SU-DHL-6 (cell line): ENCODE data around the gene HOXB5.

Experiments
- H2AFZ ChIP-seq: fragments of 200-600 bp; sonication (generic); 2 replicates; pipeline ENCODE4 v1.6.1; 2014; ENCODE audit warnings: low read depth, mild to moderate bottlenecking, moderate library complexity, mixed read lengths, antibody characterized with exemption, low read length; ENCODE audit not compliant: severe bottlenecking
- H3F3A ChIP-seq: fragments of 200-600 bp; shearing (Covaris generic); 2 replicates; pipeline ENCODE4 v1.6.0; 2016; ENCODE audit warnings: antibody characterized with exemption, mild to moderate bottlenecking; ENCODE audit not compliant: insufficient read depth
- H3K27ac ChIP-seq: fragments of 200-600 bp; sonication (generic); 2 replicates; pipeline ENCODE4 v1.5.1; 2016; ENCODE audit warnings: low read depth, mild to moderate bottlenecking, low read length, moderate library complexity, mixed read lengths
- H3K27me3 ChIP-seq: fragments of 200-600 bp; sonication (generic), shearing (Covaris generic); 2 replicates; pipeline ENCODE4 v1.6.0; 2014; ENCODE audit warnings: mild to moderate bottlenecking, low read length
- H3K36me3 ChIP-seq: fragments of 200-600 bp; sonication (generic); 2 replicates; pipeline ENCODE4 v1.6.1; 2014; ENCODE audit warnings: mild to moderate bottlenecking, low read length, mixed read lengths
- H3K4me2 ChIP-seq: fragments of 300-600, 200-600 bp; shearing (Covaris generic), sonication (generic); 2 replicates; pipeline ENCODE4 v1.6.0; 2014; ENCODE audit warnings: low read length, low read depth, mild to moderate bottlenecking; ENCODE audit not compliant: poor library complexity, severe bottlenecking
- H3K4me3 ChIP-seq: fragments of 200-600 bp; sonication (generic); 2 replicates; pipeline ENCODE4 v1.5.1; 2014; ENCODE audit warnings: antibody characterized with exemption, low read length, mild to moderate bottlenecking, mixed read lengths; ENCODE audit not compliant: insufficient read depth, poor library complexity, severe bottlenecking
- H3K79me2 ChIP-seq: fragments of 200-600 bp; sonication (generic); 2 replicates; pipeline ENCODE4 v1.6.1; 2014; ENCODE audit warnings: mild to moderate bottlenecking, low read length, moderate library complexity; ENCODE audit not compliant: insufficient read depth
- H3K9ac ChIP-seq: fragments of 200-600 bp; sonication (generic); 2 replicates; pipeline ENCODE4 v1.7.0; 2014; ENCODE audit warnings: mild to moderate bottlenecking, low read length
- H3K9me2 ChIP-seq: fragments of 200-600 bp; sonication (generic); replicated peaks from 2 replicates; pipeline ENCODE4 v1.6.1; 2014; ENCODE audit warnings: low read length; ENCODE audit not compliant: insufficient read depth
- H3K9me3 ChIP-seq: fragments of 200-600 bp; sonication (generic); 2 replicates; pipeline ENCODE4 v1.6.1; 2014; ENCODE audit warnings: low read length, mixed read lengths; ENCODE audit not compliant: insufficient read depth
- H4K20me1 ChIP-seq: fragments of 200-600 bp; sonication (generic); 2 replicates; pipeline ENCODE4 v1.6.1; 2014; ENCODE audit warnings: low read depth, mild to moderate bottlenecking, antibody characterized with exemption, low read length, moderate library complexity, mixed read lengths
- EZH2phosphoT487 ChIP-seq: fragments of 200-600 bp; sonication (generic), shearing (Covaris generic); conservative IDR thresholded peaks from 2 replicates; pipeline ENCODE4 v1.6.1; 2018; ENCODE audit warnings: mild to moderate bottlenecking, antibody characterized with exemption, low read length, moderate library complexity, mixed read lengths
- TF ChIP-seq, protein P1 (sequence below): fragments of 200-600 bp; sonication (generic); IDR thresholded peaks from one replicate; pipeline ENCODE4 v1.5.1; 2017; ENCODE audit warnings: antibody characterized with exemption, mild to moderate bottlenecking, low read length, moderate library complexity; ENCODE audit not compliant: insufficient read depth, poor library complexity, severe bottlenecking

The HOXB5 gene

DNA sequence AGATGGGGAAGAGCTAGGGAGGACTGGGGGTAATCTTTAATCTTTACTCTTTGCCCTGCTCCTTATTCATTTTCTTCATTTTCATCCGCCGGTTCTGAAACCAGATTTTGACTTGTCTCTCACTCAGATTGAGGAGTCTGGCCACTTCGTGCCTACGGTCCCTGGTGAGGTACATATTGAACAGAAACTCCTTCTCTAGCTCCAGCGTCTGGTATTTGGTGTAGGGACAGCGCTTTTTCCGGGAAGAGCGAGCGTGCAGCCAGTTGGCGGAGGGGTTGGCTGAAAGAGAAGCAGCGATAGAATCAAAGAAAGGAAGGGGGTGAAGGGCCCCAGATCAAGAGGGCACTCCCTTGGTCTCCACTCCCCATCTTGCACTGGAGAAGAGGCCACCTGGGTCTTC, 29.3 kb upstream of the HOXB5 start:
- TF ChIP-seq, protein P1, sequence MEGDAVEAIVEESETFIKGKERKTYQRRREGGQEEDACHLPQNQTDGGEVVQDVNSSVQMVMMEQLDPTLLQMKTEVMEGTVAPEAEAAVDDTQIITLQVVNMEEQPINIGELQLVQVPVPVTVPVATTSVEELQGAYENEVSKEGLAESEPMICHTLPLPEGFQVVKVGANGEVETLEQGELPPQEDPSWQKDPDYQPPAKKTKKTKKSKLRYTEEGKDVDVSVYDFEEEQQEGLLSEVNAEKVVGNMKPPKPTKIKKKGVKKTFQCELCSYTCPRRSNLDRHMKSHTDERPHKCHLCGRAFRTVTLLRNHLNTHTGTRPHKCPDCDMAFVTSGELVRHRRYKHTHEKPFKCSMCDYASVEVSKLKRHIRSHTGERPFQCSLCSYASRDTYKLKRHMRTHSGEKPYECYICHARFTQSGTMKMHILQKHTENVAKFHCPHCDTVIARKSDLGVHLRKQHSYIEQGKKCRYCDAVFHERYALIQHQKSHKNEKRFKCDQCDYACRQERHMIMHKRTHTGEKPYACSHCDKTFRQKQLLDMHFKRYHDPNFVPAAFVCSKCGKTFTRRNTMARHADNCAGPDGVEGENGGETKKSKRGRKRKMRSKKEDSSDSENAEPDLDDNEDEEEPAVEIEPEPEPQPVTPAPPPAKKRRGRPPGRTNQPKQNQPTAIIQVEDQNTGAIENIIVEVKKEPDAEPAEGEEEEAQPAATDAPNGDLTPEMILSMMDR = no peak
- no peak for TF ChIP-seq EZH2phosphoT487
- Histone ChIP-seq H3K27me3 (no peaks in the 10 kb centered on the region), H3K27ac (no peak overlapping the region), H3K9me3 (no peaks in the 10 kb centered on the region), H4K20me1 (no peaks in the 10 kb centered on the region), H3K9ac (no peak overlapping the region), H3K9me2 (no peaks in the 10 kb centered on the region), H3F3A (no peaks in the 10 kb centered on the region), H3K79me2 (no peaks in the 10 kb centered on the region), H3K4me3 (no peak overlapping the region), H3K36me3 (no peaks in the 10 kb centered on the region), H3K4me2 (no peak overlapping the region), H2AFZ (no peak overlapping the region)

DNA sequence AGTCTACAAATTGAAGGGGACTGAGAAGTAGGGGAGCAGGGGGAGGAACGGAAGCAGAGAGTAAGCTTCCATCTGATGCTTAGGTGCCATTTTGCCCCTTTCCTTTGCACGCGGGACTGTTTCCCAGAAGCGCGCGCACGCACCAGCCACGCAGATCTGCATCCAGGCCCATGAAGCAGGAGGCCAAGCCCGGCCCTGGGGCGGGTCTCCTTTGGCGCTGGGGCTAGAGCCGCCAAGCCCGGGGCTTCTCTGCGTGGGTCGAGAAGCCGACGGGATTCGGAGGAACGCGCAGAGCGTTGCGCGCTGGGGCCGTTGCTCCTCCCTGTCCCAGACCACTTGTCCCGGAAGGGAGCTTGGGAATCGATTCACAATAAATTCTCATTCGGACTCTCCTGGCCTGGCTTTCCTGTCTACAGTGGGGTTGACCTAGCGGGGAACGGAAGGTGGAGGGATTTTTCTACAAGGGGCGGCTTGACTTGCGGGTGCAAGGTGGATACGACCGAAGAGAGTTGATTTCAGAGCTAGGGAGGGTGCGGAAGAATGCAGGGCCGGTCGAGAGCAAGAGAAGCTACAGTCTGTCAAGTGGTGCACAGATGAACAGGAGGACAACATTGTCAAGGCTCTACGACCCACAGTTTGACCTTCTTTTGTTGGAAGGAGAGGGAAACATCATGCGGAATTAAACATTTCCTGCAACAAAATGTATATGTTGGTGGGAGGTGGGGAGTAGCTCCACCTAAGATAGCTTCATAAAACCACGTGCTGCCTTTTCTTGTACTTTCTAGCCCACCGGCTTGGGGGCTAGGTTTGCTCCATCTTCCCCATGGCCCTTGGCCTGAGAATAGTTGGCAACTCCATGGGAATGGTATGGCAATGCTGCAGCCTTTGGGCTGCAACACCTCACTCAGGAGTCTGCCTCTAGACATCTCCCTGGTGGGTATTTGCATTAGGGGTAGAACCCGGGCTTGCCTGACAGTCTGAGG, 28.1 kb upstream of the HOXB5 start:
- Histone ChIP-seq H3K79me2 (no peaks in the 10 kb centered on the region), H3F3A (no peaks in the 10 kb centered on the region), H3K36me3 (no peaks in the 10 kb centered on the region), H2AFZ (no peak overlapping the region), H3K27me3 (no peaks in the 10 kb centered on the region), H3K4me2 (no peak overlapping the region), H3K9me3 (no peaks in the 10 kb centered on the region), H3K9me2 (no peaks in the 10 kb centered on the region), H3K4me3 (no peak overlapping the region), H3K9ac (no peak overlapping the region), H3K27ac (no peak overlapping the region), H4K20me1 (no peaks in the 10 kb centered on the region)
- TF ChIP-seq, protein P1 = no peak
- TF ChIP-seq EZH2phosphoT487 = no peak

DNA sequence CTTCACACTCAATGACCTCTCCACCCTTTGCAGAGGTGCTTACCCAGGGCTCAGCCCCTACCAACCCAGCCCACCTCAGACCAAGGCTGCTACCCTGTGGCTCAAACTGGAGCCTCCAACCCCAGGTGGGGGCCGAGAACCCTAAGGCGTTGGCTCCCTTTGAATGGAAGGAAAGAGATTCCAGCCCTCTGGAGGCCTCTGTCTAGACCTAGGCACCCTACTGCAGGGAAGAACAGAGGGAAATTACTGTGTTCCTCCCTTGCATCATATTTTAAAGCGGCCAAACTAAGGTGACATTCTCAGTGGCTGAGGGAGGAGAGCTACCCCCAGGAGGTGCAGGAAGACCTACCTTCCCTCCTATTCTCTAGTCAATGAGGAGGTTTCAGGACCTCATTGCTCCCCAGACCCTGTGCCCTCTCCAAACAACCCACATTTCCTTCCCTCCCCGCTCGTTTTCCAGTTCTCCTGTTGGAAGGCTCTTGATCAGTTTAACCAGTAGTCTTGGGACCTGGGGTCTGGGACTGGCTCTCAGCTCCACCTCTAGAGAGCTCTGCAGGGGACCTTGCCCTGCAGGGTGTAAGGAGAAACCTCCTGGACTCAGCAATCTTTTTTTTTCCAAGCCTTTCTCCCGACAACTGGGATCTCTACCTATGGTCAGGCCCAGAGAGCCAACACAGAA, 27.0 kb upstream of the HOXB5 start:
- Histone ChIP-seq H3K27me3 (no peaks in the 10 kb centered on the region), H3K27ac (no peak overlapping the region), H3K79me2 (no peaks in the 10 kb centered on the region), H3K9me2 (no peaks in the 10 kb centered on the region), H3F3A (no peaks in the 10 kb centered on the region), H4K20me1 (no peaks in the 10 kb centered on the region), H3K9me3 (no peaks in the 10 kb centered on the region), H2AFZ (no peak overlapping the region), H3K4me2 (no peak overlapping the region), H3K9ac (no peak overlapping the region), H3K36me3 (no peaks in the 10 kb centered on the region), H3K4me3 (no peak overlapping the region)
- TF ChIP-seq EZH2phosphoT487 = no peak
- TF ChIP-seq, protein P1 = no peak
